HG03460 (cell line): ENCODE results near the gene CISD1.
"Not testable (repeated sequence)": the region's sequence is repeated elsewhere in the genome, so short reads cannot be mapped to it uniquely, and the experiment has no call there.

Source experiments
- ATAC-seq: cut with Tn5 transposase; IDR thresholded peaks from one replicate; pipeline ENCODE4 v1.9.1; 2021; ENCODE audit not compliant: unreplicated experiment

Gene CISD1

GRCh38 chr10:58268946-58269781 lies at the start of gene CISD1:
Gene CISD1 (plus strand): TSS chr10:58269162. CDS start chr10:58269274, 112 bp downstream.
- ATAC-seq: peak; percentile 59

- no peak for ATAC-seq
Measured at GRCh38 chr10:58219875-58220274, 49.1 kb upstream of the CISD1 start.

- ATAC-seq: no peak
Measured at GRCh38 chr10:58220769-58221451, 48.1 kb upstream of the CISD1 start.

- ATAC-seq: no peak
Measured at GRCh38 chr10:58225654-58226053, 43.3 kb upstream of the CISD1 start.

- ATAC-seq: not testable (repeated sequence)
Measured at GRCh38 chr10:58229856-58230255, 39.1 kb upstream of the CISD1 start.

GRCh38 chr10:58237014-58237834 lies 31.7 kb upstream of the CISD1 start:
- no peak for ATAC-seq

GRCh38 chr10:58239561-58240169 lies 29.3 kb upstream of the CISD1 start:
- ATAC-seq: no peak

- ATAC-seq: no peak
Measured at GRCh38 chr10:58240531-58240930, 28.4 kb upstream of the CISD1 start.

GRCh38 chr10:58241346-58241745 lies 27.6 kb upstream of the CISD1 start:
- no peak for ATAC-seq

GRCh38 chr10:58243269-58243668 lies 25.7 kb upstream of the CISD1 start:
- no peak for ATAC-seq

GRCh38 chr10:58243801-58244200 lies 25.2 kb upstream of the CISD1 start:
- not testable (repeated sequence) for ATAC-seq

GRCh38 chr10:58244242-58244641 lies 24.7 kb upstream of the CISD1 start:
- not testable (repeated sequence) for ATAC-seq

- ATAC-seq: not testable (repeated sequence)
Measured at GRCh38 chr10:58244666-58245065, 24.3 kb upstream of the CISD1 start.

GRCh38 chr10:58253184-58253583 lies 15.8 kb upstream of the CISD1 start:
- ATAC-seq: no peak

- no peak for ATAC-seq
Measured at GRCh38 chr10:58254644-58255043, 14.3 kb upstream of the CISD1 start.

- not testable (repeated sequence) for ATAC-seq
Measured at GRCh38 chr10:58256013-58256780, 12.8 kb upstream of the CISD1 start.

GRCh38 chr10:58258977-58259692 lies 9.8 kb upstream of the CISD1 start:
- ATAC-seq: no peak

GRCh38 chr10:58260334-58260733 lies 8.6 kb upstream of the CISD1 start:
- ATAC-seq: no peak

- no peak for ATAC-seq
Measured at GRCh38 chr10:58262766-58263165, 6.2 kb upstream of the CISD1 start.

- no peak for ATAC-seq
Measured at GRCh38 chr10:58264780-58265179, 4.2 kb upstream of the CISD1 start.
